Osteoblast (primary cell): ENCODE data around the gene HAPLN2. TPM values are rescaled to one million over a fixed set of nuclear protein-coding genes. Genes with fewer than 3 reads are reported as not detected.

Experiments
- DNase-seq: peaks from one replicate; pipeline ENCODE4 v3.0.0; 2011; ENCODE audit warnings: low spot score, mixed read lengths; ENCODE audit not compliant: insufficient read length; ENCODE audit errors: missing footprints
- H2AFZ ChIP-seq: 2 replicates; pipeline ENCODE4 v1.6.0; 2011; ENCODE audit warnings: mild to moderate bottlenecking, low read length
- H3K27ac ChIP-seq: 2 replicates; pipeline ENCODE4 v1.5.1; 2011; ENCODE audit warnings: mild to moderate bottlenecking, low read depth, low read length, moderate library complexity
- H3K27me3 ChIP-seq: 2 replicates; pipeline ENCODE4 v1.6.0; 2012; ENCODE audit warnings: mild to moderate bottlenecking, control low read depth, inconsistent platforms, low read length, moderate library complexity; ENCODE audit not compliant: insufficient read depth
- H3K36me3 ChIP-seq: 2 replicates; pipeline ENCODE4 v1.5.1; 2011; ENCODE audit warnings: mild to moderate bottlenecking, low read length, control low read depth, moderate library complexity; ENCODE audit not compliant: insufficient read depth
- H3K4me1 ChIP-seq: 2 replicates; pipeline ENCODE4 v1.5.1; 2011; ENCODE audit warnings: mild to moderate bottlenecking, low read length, control low read depth, moderate library complexity; ENCODE audit not compliant: insufficient read depth
- H3K4me2 ChIP-seq: 2 replicates; pipeline ENCODE4 v1.6.0; 2011; ENCODE audit warnings: mild to moderate bottlenecking, low read length; ENCODE audit not compliant: insufficient read depth
- H3K4me3 ChIP-seq: fragments of 200-600 bp; sonication (generic); 3 replicates; pipeline ENCODE4 v1.5.1; 2012; ENCODE audit warnings: mild to moderate bottlenecking, low read length, inconsistent platforms; ENCODE audit not compliant: insufficient read depth
- H3K79me2 ChIP-seq: 2 replicates; pipeline ENCODE4 v1.6.0; 2012; ENCODE audit warnings: mild to moderate bottlenecking, low read length, control low read depth, inconsistent platforms; ENCODE audit not compliant: insufficient read depth
- H3K9me3 ChIP-seq: 2 replicates; pipeline ENCODE4 v1.5.1; 2011; ENCODE audit warnings: low read depth, low read length, control low read depth
- H4K20me1 ChIP-seq: 2 replicates; pipeline ENCODE4 v1.6.0; 2012; ENCODE audit warnings: mild to moderate bottlenecking, low read length, control low read depth; ENCODE audit not compliant: insufficient read depth
- CTCF ChIP-seq: IDR thresholded peaks from 2 replicates; pipeline ENCODE4 v1.5.1; 2011; ENCODE audit warnings: mild to moderate bottlenecking, low read depth, low read length, moderate library complexity; ENCODE audit errors: extremely low read depth
- total RNA-seq: library from RNA; depleted of rRNA; stranded (reverse); fragments of >200 nt; gene quantifications from 2 replicates; pipeline ENCODE4 v1.2.3, GENCODE V29; 2012

HAPLN2 gene
- total RNA-seq, 1 donor = not detected

- Histone ChIP-seq H3K27ac (no peak overlapping the region), H3K4me2 (peak overlapping the region; percentile 98), H3K36me3 (peaks cover 42% of the 10 kb centered on the region), H4K20me1 (peaks cover 3% of the 10 kb centered on the region), H2AFZ (no peak overlapping the region), H3K4me3 (no peak overlapping the region), H3K27me3 (no peaks in the 10 kb centered on the region), H3K9me3 (no peaks in the 10 kb centered on the region), H3K4me1 (peaks cover 14% of the 10 kb centered on the region), H3K79me2 (peaks cover 27% of the 10 kb centered on the region)
- no peak for DNase-seq
- no peak for TF ChIP-seq CTCF
Observed at GRCh38 chr1:156599811-156600210, 19.4 kb upstream of the HAPLN2 start.

GRCh38 chr1:156600733-156601121, 18.5 kb upstream of the HAPLN2 start:
- Histone ChIP-seq H3K9me3 (no peaks in the 10 kb centered on the region), H3K4me1 (peaks cover 14% of the 10 kb centered on the region), H3K4me2 (peak overlapping the region; percentile 98), H3K36me3 (peaks cover 33% of the 10 kb centered on the region), H3K27me3 (no peaks in the 10 kb centered on the region), H2AFZ (peak overlapping the region; percentile 96), H3K79me2 (peaks cover 27% of the 10 kb centered on the region), H3K4me3 (peak overlapping the region; percentile 92), H4K20me1 (peaks cover 3% of the 10 kb centered on the region), H3K27ac (peak overlapping the region; percentile 81)
- no peak for TF ChIP-seq CTCF
- DNase-seq = peak; percentile 54

- Histone ChIP-seq H3K4me3 (peak within 1 kb of the TSS; percentile 92), H3K4me2 (peak within 1 kb of the TSS; percentile 98), H4K20me1 (peaks cover 3% of the 10 kb centered on the region), H2AFZ (peak within 1 kb of the TSS; percentile 96), H3K79me2 (peaks cover 27% of the 10 kb centered on the region), H3K36me3 (peaks cover 28% of the 10 kb centered on the region), H3K9me3 (no peaks in the 10 kb centered on the region), H3K27me3 (no peaks in the 10 kb centered on the region), H3K4me1 (peaks cover 14% of the 10 kb centered on the region), H3K27ac (peak within 1 kb of the TSS; percentile 81)
- no peak for TF ChIP-seq CTCF
- DNase-seq = peak; percentile 93
Observed at GRCh38 chr1:156601122-156601830, 17.9 kb upstream of the HAPLN2 start, which contains the start of gene GPATCH4. TSS of gene GPATCH4 (minus strand) at chr1:156601479.

GRCh38 chr1:156601892-156602291, 17.3 kb upstream of the HAPLN2 start:
- no peaks in the 10 kb centered on the region for H3K9me3 ChIP-seq
- H3K4me2 ChIP-seq = peak overlapping the region; percentile 98
- peaks cover 14% of the 10 kb centered on the region for H3K4me1 ChIP-seq
- peaks cover 27% of the 10 kb centered on the region for H3K79me2 ChIP-seq
- peaks cover 3% of the 10 kb centered on the region for H4K20me1 ChIP-seq
- peak overlapping the region; percentile 81 for H3K27ac ChIP-seq
- H3K27me3 ChIP-seq = no peaks in the 10 kb centered on the region
- no peak for DNase-seq
- peak overlapping the region; percentile 92 for H3K4me3 ChIP-seq
- no peak for TF ChIP-seq CTCF
- H2AFZ ChIP-seq = peak overlapping the region; percentile 96
- H3K36me3 ChIP-seq = peaks cover 22% of the 10 kb centered on the region
